ENCODE measurements around the gene RBM6.

GRCh38 chr3:49972656-49973055 is 32.7 kb downstream of the RBM6 start:
- TF ChIP-seq CTCF (conservative IDR thresholded peaks at IDR 0.05; ENCODE audit: low read depth, low read length): no peak
- no peak for TF ChIP-seq RFX5 (IDR thresholded peaks at IDR 0.05; ENCODE audit: low read depth, low read length)
- TF ChIP-seq BHLHE40 (IDR thresholded peaks at IDR 0.05; ENCODE audit: low read depth, low read length): no peak
- TF ChIP-seq CEBPB (IDR thresholded peaks at IDR 0.05; ENCODE audit: low read depth, low read length): peak; percentile 36
- TF ChIP-seq SMC3 (IDR thresholded peaks at IDR 0.05; ENCODE audit: low read depth, low read length): no peak
- TF ChIP-seq POLR2A (IDR thresholded peaks at IDR 0.05; ENCODE audit: low read depth, low read length): no peak
- TF ChIP-seq MXI1 (IDR thresholded peaks at IDR 0.05; ENCODE audit: borderline replicate concordance, low read depth, low read length): no peak
